ENCODE data around the gene NUP210L. TPM values are rescaled to one million over a fixed set of nuclear protein-coding genes. Genes with fewer than 3 reads are reported as not detected.

NUP210L gene
- total and polyA plus RNA-seq, 9 of the 15 experiments (the other 6 are each of a cell fraction or from before 2014, with no cell fraction given) = 0.01 to 0.04 TPM; not detected in 7

- TF ChIP-seq ZNF778 (CRISPR knock-in tag; IDR thresholded peaks at IDR 0.05) (no peak), SIRT6 (IDR thresholded peaks at IDR 0.05; ENCODE audit: low read depth, low read length) (no peak), ERF (CRISPR knock-in tag; IDR thresholded peaks at IDR 0.05) (no peak), MECOM (CRISPR knock-in tag; IDR thresholded peaks at IDR 0.05) (no peak), SUPT5H (IDR thresholded peaks at IDR 0.05) (no peak), ZNF830 (CRISPR knock-in tag; IDR thresholded peaks at IDR 0.05) (no peak)
These were observed 184.5 kb downstream of the NUP210L start (continued) for GRCh38 chr1:153970346-153970745.

GRCh38 chr1:153968972-153969371, 185.9 kb downstream of the NUP210L start:
- no peaks in the 10 kb centered on the region for H3K9me3 ChIP-seq (replicated peaks; ENCODE audit: control insufficient read depth, insufficient read depth, low read depth, low read length)
- no peaks in the 10 kb centered on the region for H3K9me1 ChIP-seq (ENCODE audit: control insufficient read depth, insufficient read depth, low read length)
- 79% methylated on average over 2 of the region's 2 CpGs for WGBS (ENCODE audit: insufficient coverage, low coverage, missing lambda C conversion rate)
- H2AFZ ChIP-seq (ENCODE audit: low read depth, low read length) = no peak overlapping the region
- DNase-seq (ENCODE audit: extremely low read depth in 1 of 4, low spot score in 3 of 4) (no peak), ATAC-seq (no peak), FAIRE-seq (no peak)
- H3K36me3 ChIP-seq (ENCODE audit: control insufficient read depth, insufficient read depth, low read length) = peaks cover 10% of the 10 kb centered on the region; the same call in 2 of the 3 replicates
- BruUV-seq (replicated peaks) = no TSS peak
- H3K27me3 ChIP-seq (ENCODE audit: control insufficient read depth in 2 of 2, insufficient read depth in 2 of 2, low read length in 2 of 2) = no peaks in the 10 kb centered on the region
- POLR2A ChIA-PET = interaction anchor here (0.7 to 4.8 kb wide), 5 partner anchors 8 to 76 kb away, joined by 3 to 84 read pairs (median 9); partner anchors contain the start of genes JTB and RPS27
- H3K9ac ChIP-seq (ENCODE audit: insufficient read depth in 1 of 2, low read depth in 2 of 2, low read length in 2 of 2) = peak overlapping the region; percentile 41 to 89; a peak in 3 of 4 replicates
- peaks cover 31% of the 10 kb centered on the region for H3K79me2 ChIP-seq (ENCODE audit: control insufficient read depth, insufficient read depth, low read length)
- H3K4me1 ChIP-seq (replicated peaks in 1 of 2; ENCODE audit: control insufficient read depth in 2 of 2, insufficient read depth in 2 of 2, low read length in 2 of 2) = peaks cover 7 to 13% of the 10 kb centered on the region in 2 experiments; a peak in 4 of 5 replicates
- no peak overlapping the region for H3K27ac ChIP-seq (ENCODE audit: extremely low read depth, low read depth, low read length)
- intact Hi-C loops (cut with micrococcal nuclease) = loop anchor here (5.0 kb wide), 1 partner anchor 172 kb away; no protein-coding TSS in a partner anchor
- H3K4me2 ChIP-seq (ENCODE audit: insufficient read depth, low read length) = peak overlapping the region; percentile 87
- in situ Hi-C loops (cut with MboI) = no loop called here
- peak overlapping the region; percentile 51; the same call in 1 of the 2 replicates for H3K4me3 ChIP-seq
- no peaks in the 10 kb centered on the region for H4K20me1 ChIP-seq (replicated peaks; ENCODE audit: control insufficient read depth, insufficient read depth, low read length)
- CTCF ChIA-PET (ENCODE audit: low intra/inter-chr PET ratio) = no interaction called here
- TF ChIP-seq ZNF263 (CRISPR knock-in tag; IDR thresholded peaks at IDR 0.05; ENCODE audit: borderline replicate concordance) = no peak
- no peak for TF ChIP-seq ELF4 (CRISPR knock-in tag; IDR thresholded peaks at IDR 0.05)
- TF ChIP-seq TGIF2 (CRISPR knock-in tag; IDR thresholded peaks at IDR 0.05) = no peak
- no peak for TF ChIP-seq COPS2 (conservative IDR thresholded peaks at IDR 0.05)
- TF ChIP-seq GABPB2 (CRISPR knock-in tag; conservative IDR thresholded peaks at IDR 0.05) = no peak
- TF ChIP-seq ZFP1 (CRISPR knock-in tag; IDR thresholded peaks at IDR 0.05) = no peak

All from K562 (cell line).